T-cell (primary cell): ENCODE data around the gene CTDP1. TPM values are rescaled to one million over a fixed set of nuclear protein-coding genes. Genes with fewer than 3 reads are reported as not detected.
"Not testable (repeated sequence)": the region's sequence is repeated elsewhere in the genome, so short reads cannot be mapped to it uniquely, and the experiment has no call there.

Experiments
- ATAC-seq, 4 experiments: fragments of 200-7000 bp in 3 of 4; fragments of 150-1000 bp in 1 of 4; cut with Tn5 transposase; replicated peaks in 1 of 4; 1 replicate in 3 of 4; 2 replicates in 1 of 4; pipeline ENCODE4 v1.10.0; 2021; ENCODE audit warnings: moderate library complexity in 3 of 4, mild to moderate bottlenecking in 2 of 4, moderate number of reproducible peaks in 1 of 4
- CTCF ChIA-PET, 2 donors: fragments of 300-600 bp; sonication (Branson Sonifier 250); formaldehyde crosslinking; loops; one replicate each; lab custom pipeline; 2022; ENCODE audit warnings: antibody characterized with exemption in 2 of 2; lab: Charles Lee
- POLR2A ChIA-PET, 2 donors: fragments of 300-600 bp; sonication (Branson Sonifier 250); formaldehyde crosslinking; loops; one replicate each; lab custom pipeline; 2022; ENCODE audit warnings: antibody characterized with exemption in 2 of 2; lab: Charles Lee
- DNase-seq, 35 experiments: peaks; one replicate each; pipeline versions ENCODE4 v3.0.0 to v3.0.0-alpha.2; 2013 to 2023
- H3K27ac ChIP-seq: one replicate; pipeline ENCODE4 v1.5.1; 2013; ENCODE audit warnings: low read length
- H3K27me3 ChIP-seq, 2 experiments: replicated peaks in 1 of 2; 1 replicate in 1 of 2; 2 replicates in 1 of 2; pipeline versions ENCODE4 v1.6.1 to v1.7.0; 2013; ENCODE audit warnings: low read length in 1 of 2, mixed read lengths in 1 of 2; ENCODE audit not compliant: control insufficient read depth in 2 of 2, insufficient read depth in 2 of 2; ENCODE audit errors: extremely low read depth in 1 of 2
- H3K36me3 ChIP-seq, 2 donors: 1 replicate in 1 of 2; 2 replicates in 1 of 2; pipeline versions ENCODE4 v1.6.1 to v1.7.0; 2013; ENCODE audit warnings: low read length in 1 of 2; ENCODE audit not compliant: control insufficient read depth in 2 of 2, insufficient read depth in 1 of 2; ENCODE audit errors: extremely low read depth in 1 of 2
- H3K4me1 ChIP-seq, 2 experiments: 1 replicate in 1 of 2; 2 replicates in 1 of 2; pipeline versions ENCODE4 v1.6.1 to v1.7.0; 2013; ENCODE audit warnings: low read length in 2 of 2, mixed read lengths in 1 of 2; ENCODE audit not compliant: insufficient read depth in 2 of 2, control insufficient read depth in 1 of 2; ENCODE audit errors: extremely low read depth in 1 of 2
- H3K4me3 ChIP-seq, 2 donors: 1 replicate in 1 of 2; 2 replicates in 1 of 2; pipeline versions ENCODE4 v1.5.1 to v1.7.0; 2013; ENCODE audit warnings: mild to moderate bottlenecking in 2 of 2, low read length in 1 of 2, moderate library complexity in 1 of 2; ENCODE audit not compliant: control insufficient read depth in 1 of 2; ENCODE audit errors: extremely low read depth in 1 of 2
- H3K9me3 ChIP-seq: 2 replicates; pipeline ENCODE4 v1.7.0; 2013
- H3K27ac Mint-ChIP-seq, 2 donors: one replicate each; pipeline ENCODE4 v1.8.0; 2020 to 2021; ENCODE audit warnings: mild to moderate bottlenecking in 2 of 2, mixed read lengths in 2 of 2
- H3K27me3 Mint-ChIP-seq, 2 donors: one replicate each; pipeline ENCODE4 v1.8.0; 2021 to 2022; ENCODE audit warnings: mixed read lengths in 2 of 2
- H3K36me3 Mint-ChIP-seq: one replicate; pipeline ENCODE4 v1.8.0; 2021; ENCODE audit warnings: mixed read lengths
- H3K4me1 Mint-ChIP-seq, 3 donors: one replicate each; pipeline ENCODE4 v1.8.0; 2020 to 2022; ENCODE audit warnings: mixed read lengths in 3 of 3, mild to moderate bottlenecking in 1 of 3
- H3K4me3 Mint-ChIP-seq, 3 donors: one replicate each; pipeline ENCODE4 v1.8.0; 2020 to 2022; ENCODE audit warnings: mild to moderate bottlenecking in 3 of 3, mixed read lengths in 3 of 3, moderate library complexity in 3 of 3
- H3K9me3 Mint-ChIP-seq, 3 donors: one replicate each; pipeline ENCODE4 v1.8.0; 2020 to 2022; ENCODE audit warnings: mixed read lengths in 3 of 3
- WGBS: methylation state at CpG from one replicate; pipeline ENCODE4 v1.1.5; 2013; ENCODE audit warnings: missing lambda C conversion rate; ENCODE audit not compliant: insufficient coverage; 5-methylcytosine and 5-hydroxymethylcytosine counted together
- total RNA-seq, 35 experiments: library from RNA in 6 of 35; stranded (reverse) in 6 of 35; fragments of 120-200 nt in 1 of 35; gene quantifications; one replicate each; pipeline versions ENCODE4 v1.2.1 to v1.2.4 and lab custom pipeline; 2013 to 2026

CTDP1 gene
- total RNA-seq, 5 donors from 2014 or later (not counting 1 experiment from before 2014, with no cell fraction given): 46.3 to 78.0 (median 49.4) TPM

DNA sequence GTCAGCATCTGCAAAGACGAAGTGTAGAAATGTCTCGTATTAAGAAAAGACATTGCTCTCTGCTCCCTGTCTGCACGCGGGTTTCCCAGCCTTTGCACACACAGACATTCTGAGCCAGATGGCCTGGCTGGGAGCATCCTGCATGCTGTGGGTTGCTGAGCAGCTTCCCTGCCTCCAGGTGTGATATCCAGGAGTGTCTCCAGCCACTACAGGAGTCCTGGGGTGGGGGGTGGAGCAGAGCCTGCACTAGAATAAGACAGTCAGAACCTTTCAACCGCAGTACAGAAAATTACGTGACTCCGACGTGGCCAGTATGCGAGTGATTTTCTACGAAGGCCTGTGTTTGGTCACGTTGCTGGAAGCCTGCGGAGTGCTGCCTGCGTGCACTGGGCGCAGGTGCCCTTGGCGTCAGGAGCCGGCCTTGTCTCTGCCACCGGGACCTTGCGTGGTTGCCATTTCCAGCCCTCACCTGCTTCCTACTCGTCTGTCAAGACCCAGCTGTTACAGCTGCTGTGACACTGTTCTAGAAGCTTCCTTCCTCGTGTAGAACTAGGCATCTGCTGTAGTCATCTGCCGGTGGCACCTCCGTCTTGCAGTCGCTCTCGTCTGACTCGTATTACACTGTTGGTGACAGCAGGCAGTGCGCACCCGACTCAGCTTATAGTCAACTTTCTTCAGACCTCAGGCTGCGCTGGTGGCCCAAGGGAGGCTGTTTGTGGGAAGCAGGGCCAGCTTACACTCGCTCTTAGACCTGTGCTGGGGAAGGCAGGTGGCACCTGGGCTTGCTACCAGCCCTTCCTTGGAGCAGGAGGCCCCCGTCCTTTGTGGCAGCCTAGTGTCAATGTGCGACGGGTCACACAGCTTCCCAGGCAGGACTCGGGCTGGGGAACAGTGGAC lies 11.2 kb downstream of the CTDP1 start:
- Histone ChIP-seq H3K9me3 (no peaks in the 10 kb centered on the region), H3K27me3 (no peaks in the 10 kb centered on the region), H3K4me3 (no peak overlapping the region), H3K36me3 (peaks cover 5 to 9% of the 10 kb centered on the region in 2 donors), H3K4me1 (peaks cover 7 to 24% of the 10 kb centered on the region in 2 experiments), H3K27ac (no peak overlapping the region)
- no peak for ATAC-seq
- 83% methylated on average over 31 of the region's 33 CpGs for WGBS
- POLR2A ChIA-PET: no interaction called here
- DNase-seq: no peak
- H3K4me3 Mint-ChIP-seq: no peak overlapping the region
- no peaks in the 10 kb centered on the region for H3K9me3 Mint-ChIP-seq
- H3K4me1 Mint-ChIP-seq: peaks cover 29 to 53% (median 53%) of the 10 kb centered on the region in 3 donors
- H3K36me3 Mint-ChIP-seq: peaks cover 13% of the 10 kb centered on the region
- CTCF ChIA-PET: no interaction called here
- no peaks in the 10 kb centered on the region for H3K27me3 Mint-ChIP-seq
- H3K27ac Mint-ChIP-seq: no peak overlapping the region

DNA sequence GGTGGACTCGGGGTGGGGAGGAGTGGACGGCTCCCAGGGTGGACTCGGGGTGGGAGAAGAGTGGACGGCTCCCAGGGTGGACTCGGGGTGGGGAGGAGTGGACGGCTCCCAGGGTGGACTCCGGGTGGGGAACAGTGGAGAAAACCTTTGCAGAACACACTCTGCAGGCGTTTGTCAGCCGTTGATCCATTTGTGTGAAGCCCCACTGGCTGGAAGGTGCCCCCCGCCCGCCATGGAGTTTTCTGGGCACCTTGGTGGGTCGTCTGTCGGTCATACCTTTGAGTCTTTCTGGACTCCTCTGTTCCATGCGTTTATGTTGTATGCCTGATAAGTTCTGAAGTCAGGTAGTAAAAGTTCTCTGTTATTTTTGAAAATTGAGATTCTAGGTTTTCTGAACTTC lies 12.5 kb downstream of the CTDP1 start:
- Histone ChIP-seq H3K4me1 (peaks cover 0 to 24% of the 10 kb centered on the region in 2 experiments), H3K27me3 (no peaks in the 10 kb centered on the region), H3K9me3 (no peaks in the 10 kb centered on the region), H3K27ac (no peak overlapping the region), H3K4me3 (no peak overlapping the region), H3K36me3 (peaks cover 15 to 21% of the 10 kb centered on the region in 2 donors)
- peaks cover 21 to 46% (median 46%) of the 10 kb centered on the region in 3 donors for H3K4me1 Mint-ChIP-seq
- H3K9me3 Mint-ChIP-seq: no peaks in the 10 kb centered on the region
- ChIA-PET POLR2A (no interaction called here), CTCF (no interaction called here)
- ATAC-seq: no peak
- peaks cover 13% of the 10 kb centered on the region for H3K36me3 Mint-ChIP-seq
- H3K27ac Mint-ChIP-seq: no peak overlapping the region
- WGBS: 99% methylated on average over 10 of the region's 14 CpGs
- no peaks in the 10 kb centered on the region for H3K27me3 Mint-ChIP-seq
- no peak overlapping the region for H3K4me3 Mint-ChIP-seq
- DNase-seq: no peak

DNA sequence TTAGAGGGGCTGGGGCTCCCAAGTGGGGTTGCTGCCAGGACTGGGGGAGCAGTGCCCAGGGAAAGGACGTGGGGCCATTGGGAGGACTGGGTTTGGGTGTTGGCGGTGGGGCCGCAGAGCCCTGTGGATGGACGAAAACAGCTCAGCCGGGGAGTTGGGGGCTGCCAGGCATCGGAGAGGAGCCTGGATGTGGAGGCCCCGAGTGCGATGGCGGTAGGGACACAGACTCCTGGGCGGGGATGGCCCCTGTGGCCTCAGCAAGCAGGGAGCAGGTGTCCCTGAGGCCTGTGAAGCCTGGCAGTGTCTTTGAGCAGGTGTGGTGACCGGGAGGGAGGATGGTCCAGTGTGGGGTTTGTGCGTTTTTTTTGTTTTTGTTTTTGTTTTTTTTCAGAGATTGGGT lies 13.3 kb downstream of the CTDP1 start:
- H3K4me3 Mint-ChIP-seq: no peak overlapping the region
- CTCF ChIA-PET: no interaction called here
- H3K36me3 ChIP-seq: peaks cover 22 to 29% of the 10 kb centered on the region in 2 donors
- no peaks in the 10 kb centered on the region for H3K27me3 Mint-ChIP-seq
- DNase-seq: no peak
- no peak for ATAC-seq
- no peaks in the 10 kb centered on the region for H3K9me3 Mint-ChIP-seq
- no peak overlapping the region for H3K27ac Mint-ChIP-seq
- peaks cover 0 to 21% of the 10 kb centered on the region in 2 experiments for H3K4me1 ChIP-seq
- H3K27ac ChIP-seq: no peak overlapping the region
- H3K4me1 Mint-ChIP-seq: peaks cover 19 to 43% (median 42%) of the 10 kb centered on the region in 3 donors
- WGBS: 95% methylated on average over 12 of the region's 12 CpGs
- no peak overlapping the region for H3K4me3 ChIP-seq
- H3K27me3 ChIP-seq: no peaks in the 10 kb centered on the region
- POLR2A ChIA-PET: no interaction called here
- no peaks in the 10 kb centered on the region for H3K9me3 ChIP-seq
- peaks cover 18% of the 10 kb centered on the region for H3K36me3 Mint-ChIP-seq

DNA sequence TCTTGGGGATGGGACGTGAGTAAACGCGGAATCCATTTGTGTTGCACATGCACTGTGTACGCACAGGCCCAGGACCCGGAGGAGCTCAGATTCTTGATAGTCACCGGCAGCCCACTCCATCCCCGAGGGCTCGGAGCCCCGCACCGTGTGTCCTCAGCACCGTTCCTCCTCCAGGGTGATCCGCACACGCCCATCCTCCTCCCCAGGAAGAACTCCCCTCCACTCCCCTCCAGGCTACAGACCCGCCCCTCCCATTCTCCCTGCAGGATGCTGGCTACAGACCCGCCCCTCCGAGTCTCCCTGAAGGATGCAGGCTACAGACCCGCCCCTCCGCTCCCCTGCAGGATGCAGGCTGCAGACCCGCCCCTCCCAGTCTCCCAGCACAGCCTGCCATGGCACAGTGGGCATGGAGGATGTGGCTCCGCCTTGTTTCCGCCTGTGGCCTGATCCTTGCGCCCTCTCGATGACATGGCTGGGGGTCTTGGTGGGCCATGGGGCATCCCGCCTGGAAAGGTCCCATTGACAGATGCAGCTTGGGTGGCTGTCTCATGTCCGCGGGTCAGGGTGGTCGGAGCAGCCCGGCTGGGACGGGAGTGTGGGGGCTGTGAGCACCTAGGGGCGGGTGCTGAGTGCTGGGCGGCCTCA lies 14.1 kb downstream of the CTDP1 start:
- peak in 1 of 4 experiments; percentile 13 for ATAC-seq
- no peaks in the 10 kb centered on the region for H3K9me3 Mint-ChIP-seq
- peaks cover 17 to 39% (median 37%) of the 10 kb centered on the region in 3 donors for H3K4me1 Mint-ChIP-seq
- H3K27ac Mint-ChIP-seq: no peak overlapping the region
- peaks cover 25% of the 10 kb centered on the region for H3K36me3 Mint-ChIP-seq
- Histone ChIP-seq H3K27ac (no peak overlapping the region), H3K4me1 (peaks cover 0 to 19% of the 10 kb centered on the region in 2 experiments), H3K36me3 (peaks cover 23 to 37% of the 10 kb centered on the region in 2 donors), H3K27me3 (no peaks in the 10 kb centered on the region), H3K4me3 (no peak overlapping the region), H3K9me3 (no peaks in the 10 kb centered on the region)
- no peak for DNase-seq
- CTCF ChIA-PET: no interaction called here
- no peak overlapping the region for H3K4me3 Mint-ChIP-seq
- WGBS: 91% methylated on average over 25 of the region's 31 CpGs
- POLR2A ChIA-PET: no interaction called here
- no peaks in the 10 kb centered on the region for H3K27me3 Mint-ChIP-seq

DNA sequence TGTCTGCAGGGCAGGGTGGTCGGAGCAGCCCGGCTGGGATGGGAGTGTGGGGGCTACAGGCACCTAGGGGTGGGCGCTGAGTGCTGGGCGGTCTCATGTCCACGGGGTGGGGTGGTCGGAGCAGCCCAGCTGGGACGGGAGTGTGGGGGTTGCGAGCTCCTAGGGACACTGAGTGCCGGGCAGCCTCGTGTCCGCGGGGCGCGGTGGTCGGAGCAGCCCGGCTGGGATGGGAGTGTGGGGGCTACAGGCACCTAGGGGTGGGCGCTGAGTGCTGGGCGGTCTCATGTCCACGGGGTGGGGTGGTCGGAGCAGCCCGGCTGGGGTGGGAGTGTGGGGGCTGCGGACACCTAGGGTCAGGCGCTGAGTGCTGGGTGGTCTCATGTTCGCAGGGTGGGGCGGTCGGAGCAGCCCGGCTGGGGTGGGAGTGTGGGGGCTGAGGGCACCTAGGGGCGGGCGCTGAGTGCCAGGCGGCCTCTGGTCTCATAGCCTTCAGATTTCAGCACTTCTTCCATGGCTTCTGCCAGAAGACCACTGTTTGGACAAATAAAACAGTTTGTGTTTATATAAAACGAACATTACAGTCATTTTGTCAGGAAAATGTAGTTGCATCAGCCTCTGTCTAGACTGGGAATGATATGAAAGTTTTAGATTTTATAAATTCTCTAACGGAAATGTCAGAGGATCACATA lies 14.7 kb downstream of the CTDP1 start:
- Mint-ChIP-seq H3K36me3 (peaks cover 27% of the 10 kb centered on the region), H3K4me1 (peaks cover 17 to 32% (median 30%) of the 10 kb centered on the region in 3 donors)
- ATAC-seq, H3K9me3 Mint-ChIP-seq, CTCF ChIA-PET, H3K27me3 ChIP-seq, POLR2A ChIA-PET, H3K27ac Mint-ChIP-seq, H3K4me3 Mint-ChIP-seq, DNase-seq, H3K4me3 ChIP-seq, H3K27ac ChIP-seq, H3K9me3 ChIP-seq, H3K27me3 Mint-ChIP-seq: not testable (repeated sequence)
- WGBS: 91% methylated on average over 24 of the region's 32 CpGs
- H3K36me3 ChIP-seq: peaks cover 23 to 41% of the 10 kb centered on the region in 2 donors
- H3K4me1 ChIP-seq: peaks cover 0 to 16% of the 10 kb centered on the region in 2 experiments

DNA sequence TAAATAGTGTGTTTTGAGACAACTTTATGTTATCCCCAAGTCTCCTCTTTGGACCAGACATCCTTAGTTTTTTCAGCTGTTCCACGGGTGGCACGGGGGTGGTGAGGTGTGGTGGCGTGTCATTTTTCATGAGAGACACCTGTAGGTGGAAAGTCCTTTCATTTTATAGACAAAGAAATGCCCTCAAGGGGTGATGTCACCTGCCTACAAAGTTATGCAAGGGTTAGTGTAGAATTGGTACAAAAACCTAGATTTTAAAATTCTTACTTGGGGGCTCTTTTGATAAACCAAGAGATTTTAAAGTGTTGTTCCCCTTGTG lies 15.3 kb downstream of the CTDP1 start:
- DNase-seq (no peak), ATAC-seq (no peak)
- no peak overlapping the region for H3K27ac ChIP-seq
- WGBS: no CpG with 5 or more reads among the region's 3 CpGs
- peaks cover 23 to 46% of the 10 kb centered on the region in 2 donors for H3K36me3 ChIP-seq
- no peaks in the 10 kb centered on the region for H3K9me3 ChIP-seq
- CTCF ChIA-PET: no interaction called here
- H3K4me3 Mint-ChIP-seq: no peak overlapping the region
- H3K27ac Mint-ChIP-seq: no peak overlapping the region
- peaks cover 16 to 29% (median 27%) of the 10 kb centered on the region in 3 donors for H3K4me1 Mint-ChIP-seq
- H3K27me3 ChIP-seq: no peaks in the 10 kb centered on the region
- H3K9me3 Mint-ChIP-seq: no peaks in the 10 kb centered on the region
- H3K4me3 ChIP-seq: no peak overlapping the region
- H3K36me3 Mint-ChIP-seq: peaks cover 30% of the 10 kb centered on the region
- H3K4me1 ChIP-seq: peaks cover 0 to 16% of the 10 kb centered on the region in 2 experiments
- no peaks in the 10 kb centered on the region for H3K27me3 Mint-ChIP-seq
- POLR2A ChIA-PET: no interaction called here
